Breast epithelium (tissue), 3 donors: ENCODE results near the gene NCK2.

Experiments
- POLR2A ChIP-seq: fragments of 450-650 bp; IDR thresholded peaks from one replicate; pipeline ENCODE4 v1.6.1; 2016; ENCODE audit warnings: antibody characterized with exemption, mild to moderate bottlenecking, moderate library complexity
- POLR2AphosphoS5 ChIP-seq, 3 donors: sonication (generic); formaldehyde crosslinking; IDR thresholded peaks; one replicate each; pipeline ENCODE4 v1.6.1; 2017; ENCODE audit warnings: antibody characterized with exemption in 3 of 3
- TF ChIP-seq, protein P1 (sequence below), 3 donors: fragments of 450-650 bp; IDR thresholded peaks; one replicate each; pipeline ENCODE4 v1.5.1; 2016 to 2017; ENCODE audit warnings: antibody characterized with exemption in 3 of 3, mild to moderate bottlenecking in 3 of 3, moderate library complexity in 3 of 3

DNA sequence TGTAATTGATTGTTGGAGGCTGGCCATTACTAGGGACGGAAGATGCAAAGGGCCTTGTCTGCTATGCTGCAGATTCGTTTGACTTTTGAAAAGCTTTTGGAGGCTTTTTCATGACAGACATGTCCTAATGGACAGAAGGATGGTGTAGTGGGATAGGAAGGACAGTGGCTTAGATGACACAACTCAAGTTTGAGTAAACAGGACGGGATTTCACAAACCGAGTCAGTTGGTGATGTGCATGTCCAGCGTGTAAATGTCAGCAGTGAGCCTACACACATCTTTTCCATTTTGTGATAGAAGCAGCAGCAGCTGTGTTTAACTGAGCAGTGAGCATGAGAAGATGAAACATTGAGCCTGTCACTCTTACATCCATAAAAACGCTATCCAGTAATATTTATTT lies 76.0 kb downstream of the NCK2 start:
- TF ChIP-seq POLR2A (no peak), POLR2AphosphoS5 (IDR thresholded peaks at IDR 0.05) (no peak)
- TF ChIP-seq, protein P1, sequence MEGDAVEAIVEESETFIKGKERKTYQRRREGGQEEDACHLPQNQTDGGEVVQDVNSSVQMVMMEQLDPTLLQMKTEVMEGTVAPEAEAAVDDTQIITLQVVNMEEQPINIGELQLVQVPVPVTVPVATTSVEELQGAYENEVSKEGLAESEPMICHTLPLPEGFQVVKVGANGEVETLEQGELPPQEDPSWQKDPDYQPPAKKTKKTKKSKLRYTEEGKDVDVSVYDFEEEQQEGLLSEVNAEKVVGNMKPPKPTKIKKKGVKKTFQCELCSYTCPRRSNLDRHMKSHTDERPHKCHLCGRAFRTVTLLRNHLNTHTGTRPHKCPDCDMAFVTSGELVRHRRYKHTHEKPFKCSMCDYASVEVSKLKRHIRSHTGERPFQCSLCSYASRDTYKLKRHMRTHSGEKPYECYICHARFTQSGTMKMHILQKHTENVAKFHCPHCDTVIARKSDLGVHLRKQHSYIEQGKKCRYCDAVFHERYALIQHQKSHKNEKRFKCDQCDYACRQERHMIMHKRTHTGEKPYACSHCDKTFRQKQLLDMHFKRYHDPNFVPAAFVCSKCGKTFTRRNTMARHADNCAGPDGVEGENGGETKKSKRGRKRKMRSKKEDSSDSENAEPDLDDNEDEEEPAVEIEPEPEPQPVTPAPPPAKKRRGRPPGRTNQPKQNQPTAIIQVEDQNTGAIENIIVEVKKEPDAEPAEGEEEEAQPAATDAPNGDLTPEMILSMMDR (IDR thresholded peaks at IDR 0.05), result no peak
